ENCODE data around the gene PCDH9. TPM values are rescaled to one million over a fixed set of nuclear protein-coding genes. Genes with fewer than 3 reads are reported as not detected.
A peak's percentile ranks its signal among the peaks of the same experiment; 100 is the strongest.

PCDH9 gene
- total RNA-seq, 4 donors from 2014 or later, result 5.7 to 12.9 (median 6.8) TPM

GRCh38 chr13:67119481-67119894 is 110.6 kb downstream of the PCDH9 start:
- ATAC-seq (ENCODE audit: low FRiP score) (no peak), DNase-seq (ENCODE audit: low spot score) (no peak)
- TF ChIP-seq CTCF (IDR thresholded peaks at IDR 0.05), result no peak

DNA sequence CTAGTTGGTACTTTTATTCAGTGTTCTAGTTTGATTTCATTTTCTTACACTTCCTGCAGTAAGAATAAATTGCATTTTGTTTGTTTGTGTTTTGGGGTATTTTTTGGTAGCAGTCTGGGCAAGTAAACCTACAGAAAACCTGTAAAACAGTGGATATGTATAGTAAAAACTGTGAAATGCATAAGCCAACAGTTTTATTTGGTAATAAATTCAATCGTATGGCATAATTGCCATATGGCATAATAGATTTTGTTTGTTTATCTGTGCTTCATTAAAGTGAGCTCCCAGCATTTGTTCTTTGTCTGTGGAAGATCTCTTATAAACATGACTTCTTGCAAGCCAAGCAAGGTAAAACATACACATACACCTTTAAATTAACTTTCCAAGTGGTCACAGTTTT is 111.9 kb downstream of the PCDH9 start:
- ATAC-seq (ENCODE audit: low FRiP score) (no peak), DNase-seq (ENCODE audit: low spot score) (no peak)
- no peak for TF ChIP-seq CTCF (IDR thresholded peaks at IDR 0.05)

DNA sequence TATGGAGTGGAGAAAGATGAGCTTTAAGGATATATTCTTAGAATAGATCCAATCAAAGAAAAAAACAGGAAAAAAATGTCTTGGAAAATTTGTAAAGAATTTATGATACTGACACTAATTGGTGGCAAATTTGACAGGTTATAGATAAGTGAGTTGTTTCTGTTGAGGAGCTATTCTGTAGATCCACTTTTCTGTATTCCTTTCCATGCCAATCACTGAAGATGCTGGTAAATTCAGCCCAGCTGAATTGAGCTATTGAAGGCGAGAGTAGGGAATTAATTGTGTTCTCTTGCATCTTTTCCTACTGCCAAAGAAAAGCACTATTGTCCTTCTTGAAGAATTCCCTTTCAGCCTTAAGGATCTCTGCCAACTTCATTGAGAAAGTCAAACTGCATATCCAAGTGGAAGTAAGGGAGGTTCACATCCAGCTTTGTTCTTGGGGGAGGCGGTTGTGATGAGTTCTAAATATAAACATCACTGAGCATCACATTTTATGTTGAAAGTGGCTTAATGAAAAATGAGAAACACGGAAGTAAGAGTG is 113.1 kb downstream of the PCDH9 start:
- DNase-seq (ENCODE audit: low spot score) (no peak), ATAC-seq (ENCODE audit: low FRiP score) (no peak)
- TF ChIP-seq CTCF (IDR thresholded peaks at IDR 0.05), result no peak

GRCh38 chr13:67107979-67108378 is 122.2 kb downstream of the PCDH9 start:
- DNase-seq (ENCODE audit: low spot score), result no peak
- peak; percentile 23 for ATAC-seq (ENCODE audit: low FRiP score)
- no peak for TF ChIP-seq CTCF (IDR thresholded peaks at IDR 0.05)

DNA sequence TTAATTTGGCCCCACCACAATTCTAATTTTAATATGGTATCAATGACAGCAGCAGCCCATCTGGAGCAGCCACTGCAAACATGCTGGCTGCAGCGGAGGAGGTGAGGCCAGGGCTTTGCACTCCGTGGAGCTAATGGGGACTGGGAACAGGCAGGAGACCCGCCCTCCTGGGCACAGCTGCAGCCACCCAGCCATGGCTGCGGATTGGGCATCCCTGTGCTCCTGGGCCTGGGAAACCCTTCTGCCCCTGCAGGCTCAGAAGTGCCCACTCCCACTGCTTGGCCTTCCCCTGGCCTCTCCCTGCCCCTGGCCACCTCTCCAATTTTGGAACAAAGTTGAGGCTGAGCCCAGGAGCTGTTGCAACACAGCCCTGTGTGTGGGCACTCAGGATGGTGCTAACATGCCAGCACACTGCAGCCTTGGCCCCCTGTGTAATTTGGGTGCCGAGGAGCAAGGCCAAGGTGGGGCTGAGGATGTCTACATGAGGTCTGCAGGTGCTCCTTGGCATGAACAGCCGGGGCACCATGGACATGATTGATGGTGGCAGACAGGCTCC is 123.6 kb downstream of the PCDH9 start:
- TF ChIP-seq CTCF (IDR thresholded peaks at IDR 0.05), result no peak
- no peak for DNase-seq (ENCODE audit: low spot score)
- ATAC-seq (ENCODE audit: low FRiP score), result no peak

- DNase-seq (ENCODE audit: low spot score) (no peak), ATAC-seq (ENCODE audit: low FRiP score) (no peak)
- no peak for TF ChIP-seq CTCF (IDR thresholded peaks at IDR 0.05)
Measured at GRCh38 chr13:67101730-67102467, 128.2 kb downstream of the PCDH9 start.

DNA sequence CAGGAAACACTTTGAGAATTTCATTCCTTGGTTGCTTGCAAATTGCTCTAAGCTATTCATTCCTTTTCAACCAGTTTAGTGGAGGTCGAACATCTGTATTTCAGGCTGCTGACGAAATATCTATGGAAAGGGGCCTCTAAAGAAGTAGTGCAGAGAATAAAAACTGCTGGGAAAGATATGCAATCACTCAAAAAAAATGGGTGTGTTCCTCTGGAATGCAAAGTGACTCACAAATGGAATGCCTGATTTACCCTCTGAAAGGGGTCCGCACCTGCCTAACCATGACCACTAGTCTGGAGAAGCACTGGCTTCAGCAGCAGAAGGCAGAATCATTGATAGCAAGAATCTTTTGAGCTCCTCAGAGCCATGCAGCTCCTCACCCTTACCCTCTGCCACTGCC is 129.4 kb downstream of the PCDH9 start:
- no peak for ATAC-seq (ENCODE audit: low FRiP score)
- TF ChIP-seq CTCF (IDR thresholded peaks at IDR 0.05), result no peak
- no peak for DNase-seq (ENCODE audit: low spot score)

Data from omental fat pad (tissue), 4 donors.